NCI-H2227 (cell line): ENCODE data around the gene OR4F17.
"Not testable (repeated sequence)": the region's sequence is repeated elsewhere in the genome, so short reads cannot be mapped to it uniquely, and the experiment has no call there.

ENCODE experiments used
- DNase-seq: peaks from one replicate; lab custom pipeline; 2025; ENCODE audit not compliant: unreplicated experiment; lab: John Stamatoyannopoulos, UW

OR4F17 gene

DNA sequence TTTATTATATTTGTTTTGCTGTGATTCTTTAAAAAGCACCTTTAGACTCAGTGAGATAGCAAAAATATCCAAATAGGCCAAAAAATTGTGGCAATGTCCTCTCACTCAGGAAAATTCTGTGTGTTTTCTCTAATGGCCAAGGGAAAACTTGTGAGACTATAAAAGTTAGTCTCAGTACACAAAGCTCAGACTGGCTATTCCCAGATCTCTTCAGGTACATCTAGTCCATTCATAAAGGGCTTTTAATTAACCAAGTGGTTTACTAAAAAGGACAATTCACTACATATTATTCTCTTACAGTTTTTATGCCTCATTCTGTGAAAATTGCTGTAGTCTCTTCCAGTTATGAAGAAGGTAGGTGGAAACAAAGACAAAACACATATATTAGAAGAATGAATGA is at the start of gene OR4F17:
TSS of gene OR4F17 (plus strand) at position 301 of the 400 bp plus-strand sequence. CDS start 3,575 bp downstream, outside the sequence.
- DNase-seq: not testable (repeated sequence)

- DNase-seq: not testable (repeated sequence)
Measured at GRCh38 chr19:70793-71192, 36.1 kb upstream of the OR4F17 start.

DNA sequence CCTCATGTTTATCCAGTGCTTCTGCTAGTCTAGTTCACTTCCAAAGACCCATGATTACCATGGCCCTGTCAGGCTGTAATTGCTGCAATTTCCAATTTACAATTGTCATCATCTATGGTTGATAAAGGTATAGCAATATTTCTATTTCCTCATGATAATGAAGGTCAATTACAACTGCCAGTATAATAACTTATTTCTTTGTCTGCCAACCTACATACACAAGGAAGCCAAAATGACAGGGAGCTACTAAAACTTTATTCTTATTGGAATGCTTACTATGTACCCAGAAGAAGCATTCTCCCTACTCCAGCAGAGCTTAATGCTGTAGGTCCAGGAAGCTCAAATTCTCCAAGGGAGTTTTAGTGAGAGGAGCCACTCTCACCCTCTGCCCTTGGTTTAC is 24.0 kb upstream of the OR4F17 start:
- DNase-seq: not testable (repeated sequence)

- DNase-seq: not testable (repeated sequence)
Measured at GRCh38 chr19:83626-84025, 23.3 kb upstream of the OR4F17 start.

DNA sequence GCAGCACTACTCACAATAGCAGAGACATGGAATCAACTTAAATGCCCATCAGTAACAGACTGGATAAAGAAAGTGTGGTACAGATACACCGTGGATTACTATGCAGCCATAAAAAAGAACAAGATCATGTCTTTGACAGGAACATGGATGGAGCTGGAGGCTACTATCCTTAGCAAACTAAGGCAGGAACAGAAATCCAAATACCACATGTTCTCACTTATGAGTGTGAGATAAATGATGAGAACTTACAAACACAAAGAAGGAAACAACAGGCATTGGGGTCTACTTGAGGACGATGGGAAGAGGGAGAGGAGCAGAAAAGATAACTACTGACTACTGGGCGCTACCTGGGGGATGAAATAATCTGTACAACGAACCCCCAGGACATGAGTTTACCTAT is 16.2 kb upstream of the OR4F17 start:
- not testable (repeated sequence) for DNase-seq

- not testable (repeated sequence) for DNase-seq
Measured at GRCh38 chr19:94794-95193, 12.1 kb upstream of the OR4F17 start.

GRCh38 chr19:97647-98046 is 9.3 kb upstream of the OR4F17 start:
- DNase-seq: not testable (repeated sequence)

DNA sequence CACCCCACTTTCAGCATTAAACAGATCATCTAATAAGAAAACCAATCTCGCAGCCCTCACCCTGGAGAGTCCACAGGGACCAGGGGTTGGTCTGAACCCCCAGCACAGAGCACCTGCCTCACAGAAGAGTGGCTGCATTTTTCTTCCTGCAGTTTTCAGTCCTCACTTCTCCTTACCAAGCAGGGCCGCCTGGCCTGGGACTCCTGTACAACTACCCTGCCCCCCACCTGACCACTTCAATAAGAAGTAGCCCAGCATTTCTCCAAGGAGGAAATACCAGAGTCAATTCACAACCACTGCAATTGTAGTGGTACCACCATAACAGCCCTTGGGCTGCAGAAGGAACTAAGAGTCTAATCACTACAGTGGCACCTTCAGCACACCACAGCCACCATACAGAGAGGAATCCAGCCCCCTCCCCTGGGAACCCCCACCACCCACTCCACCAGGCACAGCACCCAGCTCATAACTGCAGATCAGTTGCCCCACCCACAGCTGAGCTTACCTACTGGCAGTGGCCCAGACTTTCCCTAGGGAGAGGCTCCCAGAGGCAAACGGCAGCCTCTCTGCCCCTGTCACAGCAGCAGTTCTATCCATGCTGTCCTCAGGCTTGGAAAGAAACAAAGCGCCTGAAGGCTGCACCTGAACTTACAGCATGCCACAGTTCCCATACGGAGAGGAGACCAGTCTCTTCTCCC is 13.7 kb downstream of the OR4F17 start:
- DNase-seq: not testable (repeated sequence)
